Measurements from ENCODE around the gene DPEP2.

DPEP2 gene

GRCh38 chr16:67959536-67960329 is 39.6 kb downstream of the DPEP2 start:
- no peak for DNase-seq (ENCODE audit: low read depth in 2 of 3, low spot score in 1 of 3)

GRCh38 chr16:67957622-67958021 is 41.7 kb downstream of the DPEP2 start:
- DNase-seq (ENCODE audit: low read depth in 2 of 3, low spot score in 1 of 3) = no peak

DNA sequence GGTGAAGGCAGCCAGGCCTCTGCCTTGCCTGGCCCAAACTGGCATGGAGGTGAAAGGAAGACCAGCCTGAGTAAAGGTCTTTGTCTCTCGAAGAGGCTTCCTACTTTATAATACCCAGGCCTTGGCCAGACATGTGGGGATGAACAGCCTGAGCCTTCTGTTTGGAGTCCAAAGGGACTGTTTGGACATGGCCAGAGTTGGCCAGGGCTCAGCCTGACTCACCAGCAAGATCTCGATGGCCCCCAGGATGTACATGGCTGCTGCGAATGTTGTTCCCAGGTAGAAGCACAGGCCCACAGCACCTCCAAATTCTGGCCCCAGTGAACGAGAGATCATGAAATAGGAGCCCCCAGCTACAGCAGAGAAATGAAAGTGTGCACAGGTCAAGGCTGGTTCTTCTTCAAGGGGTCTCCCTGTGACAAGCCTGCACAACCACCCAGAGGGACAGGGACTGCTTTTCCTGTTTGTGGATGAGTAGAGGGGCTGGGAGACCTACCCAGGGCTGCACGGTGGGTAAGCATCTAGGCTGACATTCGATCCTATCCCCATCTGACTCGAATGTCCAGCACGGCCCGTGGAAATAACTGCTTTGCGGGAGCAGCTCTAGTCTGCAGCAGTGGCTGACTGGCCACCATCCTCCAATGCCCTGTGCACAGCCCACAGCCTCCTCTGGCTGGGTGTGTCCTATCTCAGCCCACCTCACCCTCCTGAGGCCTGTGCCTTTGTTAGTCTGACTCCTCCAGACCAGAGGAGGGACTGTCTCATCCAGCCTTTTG is 44.7 kb downstream of the DPEP2 start:
- DNase-seq (ENCODE audit: low read depth in 2 of 3, low spot score in 1 of 3) = no peak

GRCh38 chr16:67953641-67954375 is 45.5 kb downstream of the DPEP2 start:
- DNase-seq (ENCODE audit: low read depth in 2 of 3, low spot score in 1 of 3) = no peak

GRCh38 chr16:67951485-67951884 is 47.8 kb downstream of the DPEP2 start:
- DNase-seq (ENCODE audit: low read depth in 2 of 3, low spot score in 1 of 3) = no peak

DNA sequence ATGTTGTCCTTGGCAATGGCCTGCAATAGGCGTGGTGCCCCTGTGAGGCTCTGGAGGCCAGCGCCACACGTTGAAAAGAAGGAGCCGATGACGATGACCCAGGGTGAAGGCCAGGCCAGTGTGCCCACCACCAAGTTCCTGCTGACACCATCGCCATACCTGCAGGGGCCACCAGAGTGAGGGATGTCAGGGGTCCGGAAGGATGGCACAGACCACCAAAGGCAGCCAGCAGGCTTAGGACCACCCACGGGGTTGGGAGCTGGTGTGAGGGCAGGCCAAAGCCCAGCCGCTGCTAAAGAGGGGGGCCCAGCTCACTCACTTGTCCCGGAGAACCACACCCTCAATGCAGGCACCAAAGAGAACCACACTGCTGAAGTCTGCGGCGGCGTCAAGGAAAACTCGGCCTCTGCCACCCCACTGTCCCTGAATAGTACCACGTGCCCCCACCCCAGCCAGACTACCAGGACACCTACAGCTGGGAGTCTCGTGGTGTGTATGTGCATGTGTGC is 48.9 kb downstream of the DPEP2 start:
- DNase-seq (ENCODE audit: low read depth in 2 of 3, low spot score in 1 of 3) = no peak

DNA sequence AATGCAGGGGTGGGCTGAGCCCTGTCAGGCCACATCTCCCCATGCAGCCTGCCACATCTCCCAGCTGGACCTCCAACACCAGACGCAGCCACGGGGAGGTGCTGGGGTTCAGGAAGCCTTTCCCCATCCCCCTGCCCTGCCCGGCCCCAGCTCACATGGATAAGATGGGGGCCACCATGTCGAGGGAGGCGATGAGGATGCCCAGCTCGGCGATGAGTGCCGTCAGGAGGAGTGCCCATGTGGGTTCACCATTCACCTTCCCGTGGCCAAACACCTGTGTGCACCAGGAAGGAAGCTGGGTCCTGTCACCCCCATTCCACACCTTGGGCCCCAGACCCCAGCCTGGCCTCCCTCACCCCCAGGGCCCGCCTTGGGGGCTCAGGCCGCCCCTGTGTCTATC is 49.6 kb downstream of the DPEP2 start:
- no peak for DNase-seq (ENCODE audit: low read depth in 2 of 3, low spot score in 1 of 3)

DNA sequence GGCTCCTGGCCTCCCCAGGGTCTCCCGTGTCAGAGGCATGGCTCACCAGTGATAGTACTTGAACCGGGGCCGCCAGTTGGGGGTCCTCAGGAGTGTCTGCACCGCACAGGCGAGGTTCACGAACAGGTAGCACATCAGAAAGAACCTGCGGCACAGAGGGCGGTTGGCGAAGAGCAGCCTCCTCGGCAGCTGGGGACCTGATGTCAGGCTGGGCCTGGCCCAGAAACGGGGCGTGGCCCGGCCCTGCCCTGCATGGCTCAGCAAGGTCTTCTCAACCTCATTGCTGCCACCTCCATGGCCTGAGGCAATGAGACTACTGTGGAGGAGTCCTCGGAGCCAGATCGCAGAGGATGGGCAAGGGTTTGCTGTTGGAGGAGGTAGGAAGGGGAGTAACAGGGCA is 51.3 kb downstream of the DPEP2 start:
- DNase-seq (ENCODE audit: low read depth in 2 of 3, low spot score in 1 of 3) = no peak

- DNase-seq (ENCODE audit: low read depth in 2 of 3, low spot score in 1 of 3) = no peak
These were observed 52.2 kb downstream of the DPEP2 start for GRCh38 chr16:67946966-67947558.

DNA sequence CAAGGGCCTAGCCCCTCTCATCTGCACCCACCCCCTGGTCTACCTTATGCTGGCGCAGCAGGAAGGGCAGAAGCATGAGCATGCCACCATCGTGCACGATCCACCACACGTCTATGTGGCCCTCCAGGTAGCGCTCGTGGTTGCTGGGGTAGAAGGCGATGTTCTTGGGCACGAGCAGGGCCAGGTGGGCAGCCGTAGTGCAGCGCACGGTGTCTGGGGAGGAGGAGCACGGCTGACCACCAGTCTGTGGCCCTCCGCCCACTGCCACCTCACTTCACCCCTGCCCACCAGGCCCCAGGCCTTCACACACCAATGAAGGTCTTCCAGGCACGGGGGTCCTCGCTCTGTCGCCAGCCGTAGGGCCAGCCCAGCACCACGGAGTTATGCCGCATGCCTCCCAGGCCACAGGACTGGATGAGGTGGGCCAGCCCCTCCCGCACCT is 53.1 kb downstream of the DPEP2 start:
- DNase-seq (ENCODE audit: low read depth in 2 of 3, low spot score in 1 of 3) = no peak

GRCh38 chr16:67945392-67945933 is 53.8 kb downstream of the DPEP2 start:
- no peak for DNase-seq (ENCODE audit: low read depth in 2 of 3, low spot score in 1 of 3)

GRCh38 chr16:67944690-67945391 is 54.4 kb downstream of the DPEP2 start:
- no peak for DNase-seq (ENCODE audit: low read depth in 2 of 3, low spot score in 1 of 3)

DNA sequence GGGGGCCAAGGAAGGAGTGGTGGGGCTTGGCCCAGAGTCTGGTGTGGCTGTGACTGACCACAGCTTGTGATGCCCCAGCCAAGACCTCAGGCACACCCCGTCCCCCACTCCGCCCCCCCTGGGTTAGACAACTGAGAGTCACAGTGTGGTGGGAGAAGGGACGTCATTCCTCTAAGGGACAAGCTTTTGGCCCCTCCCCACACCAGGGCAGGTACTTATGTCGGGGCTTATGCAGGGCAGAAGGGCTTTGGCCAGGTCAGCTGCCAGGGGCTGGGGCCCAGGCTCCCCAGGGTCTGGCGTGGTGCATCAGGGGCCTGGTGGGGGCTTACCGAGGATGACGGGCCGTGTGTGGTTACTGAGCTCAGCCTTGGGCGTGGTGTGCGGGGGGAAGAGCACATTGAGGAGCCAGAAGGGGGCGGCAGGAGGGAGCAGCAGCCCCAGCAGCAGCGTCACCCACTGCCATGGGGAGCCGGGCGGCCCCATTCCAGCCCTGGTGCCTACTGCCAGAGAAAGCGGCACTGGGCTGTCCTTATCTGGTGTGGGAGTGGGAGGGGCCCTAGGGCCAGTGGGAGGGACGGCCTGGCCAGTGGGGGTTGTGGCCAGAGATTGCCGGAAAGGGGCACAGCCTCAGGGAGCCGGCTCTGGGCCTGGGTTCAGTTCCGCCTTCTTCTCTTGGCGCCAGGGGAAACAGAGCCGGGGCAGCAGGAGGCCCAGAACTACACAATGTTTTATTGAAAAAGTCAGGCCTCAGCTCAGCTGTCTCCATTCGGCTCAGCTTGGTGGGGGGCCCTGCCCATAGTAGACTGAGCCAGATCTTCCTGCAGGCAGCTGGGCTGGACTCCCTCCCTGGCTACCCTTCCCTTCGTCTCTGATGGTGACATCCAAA is 55.4 kb downstream of the DPEP2 start, which contains the start of gene LCAT:
Gene LCAT (minus strand): TSS at position 502 of the 886 bp plus-strand sequence. CDS start 19 bp downstream, at position 483.
- DNase-seq (ENCODE audit: low read depth in 2 of 3, low spot score in 1 of 3) = no peak

GRCh38 chr16:67943256-67943618 is 56.0 kb downstream of the DPEP2 start:
- no peak for DNase-seq (ENCODE audit: low read depth in 2 of 3, low spot score in 1 of 3)

DNA sequence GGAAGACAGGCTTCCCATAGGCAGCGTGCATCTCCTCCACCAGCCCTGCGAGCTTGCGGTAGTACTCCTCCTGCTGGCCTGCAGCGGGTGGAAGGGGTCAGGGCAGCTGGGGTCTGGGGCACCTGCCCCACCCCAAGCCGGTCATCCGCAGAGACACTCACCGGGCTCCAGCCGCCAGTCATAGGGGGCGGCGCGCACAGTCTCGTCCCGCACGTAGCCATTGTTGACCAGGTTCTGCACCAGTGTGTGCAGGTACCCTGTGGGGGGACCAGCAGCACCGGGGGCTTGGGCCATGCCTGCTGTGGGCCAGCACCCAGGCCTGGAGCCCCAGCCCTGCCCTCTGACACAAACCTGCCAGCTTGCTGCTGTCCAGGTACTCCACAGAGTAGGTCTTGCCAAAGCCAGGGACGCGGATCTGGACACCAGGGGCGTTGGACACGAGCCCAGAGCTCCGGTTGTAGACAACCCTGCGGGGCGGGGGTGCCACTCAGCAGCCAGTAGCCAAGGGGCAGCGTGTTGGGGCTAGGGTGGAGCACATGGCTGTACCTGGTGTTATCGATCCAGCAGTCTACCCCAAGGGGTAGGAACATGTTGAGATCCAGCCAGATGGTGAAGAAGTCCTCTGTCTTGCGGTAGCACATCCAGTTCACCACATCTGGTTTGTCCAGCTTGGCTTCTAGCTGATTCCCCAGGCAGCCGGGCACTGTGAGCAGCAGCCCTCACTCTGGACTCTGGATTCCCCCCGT is 56.6 kb downstream of the DPEP2 start:
- DNase-seq (ENCODE audit: low read depth in 2 of 3, low spot score in 1 of 3) = no peak

GRCh38 chr16:67942200-67942509 is 57.1 kb downstream of the DPEP2 start:
- no peak for DNase-seq (ENCODE audit: low read depth in 2 of 3, low spot score in 1 of 3)

DNA sequence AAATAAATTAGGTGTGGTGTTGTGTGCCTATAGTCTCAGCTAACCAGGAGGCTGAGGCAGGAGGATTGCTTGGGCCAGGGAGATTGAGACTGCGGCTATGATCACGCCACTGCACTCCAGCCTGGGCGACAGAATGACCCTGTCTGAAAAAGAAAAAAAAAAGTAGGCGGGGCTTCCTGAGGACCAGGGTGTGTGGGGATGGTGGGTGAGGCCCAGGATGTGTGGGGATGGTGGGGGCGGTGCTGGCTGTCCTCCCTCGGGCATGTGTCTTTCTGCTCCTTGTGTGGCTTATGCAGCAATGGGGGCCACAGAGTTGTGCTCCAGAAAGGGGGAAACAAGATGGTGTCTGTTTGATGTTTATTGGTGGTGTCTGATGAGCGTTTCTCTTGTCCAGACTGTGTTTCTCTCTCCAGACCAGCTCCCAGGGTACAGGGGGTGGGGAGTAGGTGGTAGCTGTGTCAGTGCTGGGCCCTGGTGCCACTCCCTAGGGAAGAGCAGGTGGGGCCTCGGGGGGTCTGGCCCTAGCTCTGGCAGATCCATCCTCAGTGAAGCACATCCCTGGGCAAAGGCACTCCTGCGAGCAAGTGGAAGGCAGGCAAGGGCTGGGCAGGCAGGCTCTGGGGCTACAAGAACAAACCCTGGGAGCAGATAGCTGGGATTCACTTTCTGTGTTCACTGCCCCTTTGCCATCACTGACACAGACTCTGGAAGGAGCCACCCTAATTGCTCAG is 57.6 kb downstream of the DPEP2 start:
- DNase-seq (ENCODE audit: low read depth in 2 of 3, low spot score in 1 of 3) = no peak
